ENCODE data around the gene GNRH2. TPM values are rescaled to one million over a fixed set of nuclear protein-coding genes. Genes with fewer than 3 reads are reported as not detected.
"Not testable (repeated sequence)": the region's sequence is repeated elsewhere in the genome, so short reads cannot be mapped to it uniquely, and the experiment has no call there.

GNRH2 gene
- total RNA-seq, 5 donors from 2014 or later (not counting 1 experiment from before 2014, with no cell fraction given), result 0.60 to 3.4 (median 1.8) TPM

GRCh38 chr20:3011752-3012151, 31.7 kb upstream of the GNRH2 start:
- Mint-ChIP-seq H3K4me1 (peaks cover 0 to 6% (median 3%) of the 10 kb centered on the region in 3 donors), H3K36me3 (peaks cover 40% of the 10 kb centered on the region), H3K9me3 (no peaks in the 10 kb centered on the region), H3K27ac (no peak overlapping the region), H3K27me3 (no peaks in the 10 kb centered on the region), H3K4me3 (no peak overlapping the region)
- no peak for DNase-seq
- ChIA-PET CTCF (no interaction called here), POLR2A (interaction anchor here in 1 of 2 donors (0.5 to 0.6 kb wide), 2 partner anchors 111 to 145 kb away, joined by 3 read pairs; no protein-coding TSS in a partner anchor)
- WGBS (ENCODE audit: insufficient coverage), result 38% methylated on average over 1 of the region's 3 CpGs
- Histone ChIP-seq H3K27ac (ENCODE audit: low read length) (no peak overlapping the region), H3K9me3 (no peaks in the 10 kb centered on the region), H3K4me3 (ENCODE audit: control insufficient read depth in 1 of 2, extremely low read depth in 1 of 2, low read length in 1 of 2) (no peak overlapping the region), H3K36me3 (ENCODE audit: control insufficient read depth in 2 of 2, extremely low read depth in 1 of 2, insufficient read depth in 1 of 2, low read length in 1 of 2) (peaks cover 8 to 54% of the 10 kb centered on the region in 2 donors), H3K4me1 (ENCODE audit: control insufficient read depth in 1 of 2, extremely low read depth in 1 of 2, insufficient read depth in 2 of 2, low read length in 2 of 2) (no peaks in the 10 kb centered on the region), H3K27me3 (replicated peaks in 1 of 2; ENCODE audit: control insufficient read depth in 2 of 2, extremely low read depth in 1 of 2, insufficient read depth in 2 of 2, low read length in 1 of 2) (no peaks in the 10 kb centered on the region)
- ATAC-seq (replicated peaks in 1 of 4), result no peak

- H3K36me3 ChIP-seq (ENCODE audit: control insufficient read depth in 2 of 2, extremely low read depth in 1 of 2, insufficient read depth in 1 of 2, low read length in 1 of 2), result peaks cover 16 to 43% of the 10 kb centered on the region in 2 donors
- H3K27ac ChIP-seq (ENCODE audit: low read length), result no peak overlapping the region
- Mint-ChIP-seq H3K27me3 (no peaks in the 10 kb centered on the region), H3K4me1 (peaks cover 0 to 6% (median 3%) of the 10 kb centered on the region in 3 donors), H3K27ac (no peak overlapping the region), H3K4me3 (no peak overlapping the region), H3K36me3 (peaks cover 37% of the 10 kb centered on the region), H3K9me3 (no peaks in the 10 kb centered on the region)
- no peaks in the 10 kb centered on the region for H3K27me3 ChIP-seq (replicated peaks in 1 of 2; ENCODE audit: control insufficient read depth in 2 of 2, extremely low read depth in 1 of 2, insufficient read depth in 2 of 2, low read length in 1 of 2)
- no peaks in the 10 kb centered on the region for H3K4me1 ChIP-seq (ENCODE audit: control insufficient read depth in 1 of 2, extremely low read depth in 1 of 2, insufficient read depth in 2 of 2, low read length in 2 of 2)
- ATAC-seq (replicated peaks in 1 of 4), result no peak
- CTCF ChIA-PET, result interaction anchor here in 1 of 2 donors (0.5 kb wide), 1 partner anchor 45 kb away, joined by 4 read pairs; no protein-coding TSS in a partner anchor
- 100% methylated on average over 1 of the region's 5 CpGs for WGBS (ENCODE audit: insufficient coverage)
- POLR2A ChIA-PET, result no interaction called here
- DNase-seq, result no peak
- no peaks in the 10 kb centered on the region for H3K9me3 ChIP-seq
- no peak overlapping the region for H3K4me3 ChIP-seq (ENCODE audit: control insufficient read depth in 1 of 2, extremely low read depth in 1 of 2, low read length in 1 of 2)
Observed at GRCh38 chr20:3013771-3014170, 29.7 kb upstream of the GNRH2 start.

GRCh38 chr20:3014179-3014578, 29.2 kb upstream of the GNRH2 start:
- peaks cover 33% of the 10 kb centered on the region for H3K36me3 Mint-ChIP-seq

GRCh38 chr20:3014662-3015061, 28.8 kb upstream of the GNRH2 start:
- peaks cover 16 to 37% of the 10 kb centered on the region in 2 donors for H3K36me3 ChIP-seq (ENCODE audit: control insufficient read depth in 2 of 2, extremely low read depth in 1 of 2, insufficient read depth in 1 of 2, low read length in 1 of 2)
- no peak overlapping the region for H3K27ac ChIP-seq (ENCODE audit: low read length)
- ChIA-PET POLR2A (no interaction called here), CTCF (no interaction called here)
- no peaks in the 10 kb centered on the region for H3K27me3 ChIP-seq (replicated peaks in 1 of 2; ENCODE audit: control insufficient read depth in 2 of 2, extremely low read depth in 1 of 2, insufficient read depth in 2 of 2, low read length in 1 of 2)
- Mint-ChIP-seq H3K27ac (no peak overlapping the region), H3K36me3 (peaks cover 28% of the 10 kb centered on the region), H3K4me3 (no peak overlapping the region), H3K4me1 (peaks cover 0 to 6% (median 3%) of the 10 kb centered on the region in 3 donors), H3K9me3 (no peaks in the 10 kb centered on the region), H3K27me3 (no peaks in the 10 kb centered on the region)
- no peak overlapping the region for H3K4me3 ChIP-seq (ENCODE audit: control insufficient read depth in 1 of 2, extremely low read depth in 1 of 2, low read length in 1 of 2)
- no peak for DNase-seq
- 90% methylated on average over 2 of the region's 3 CpGs for WGBS (ENCODE audit: insufficient coverage)
- no peaks in the 10 kb centered on the region for H3K4me1 ChIP-seq (ENCODE audit: control insufficient read depth in 1 of 2, extremely low read depth in 1 of 2, insufficient read depth in 2 of 2, low read length in 2 of 2)
- no peaks in the 10 kb centered on the region for H3K9me3 ChIP-seq
- no peak for ATAC-seq (replicated peaks in 1 of 4)

More at GRCh38 chr20:3014179-3014578, 29.2 kb upstream of the GNRH2 start:
- no peaks in the 10 kb centered on the region for H3K27me3 Mint-ChIP-seq
- no peak overlapping the region for H3K4me3 Mint-ChIP-seq
- WGBS (ENCODE audit: insufficient coverage), result 93% methylated on average over 4 of the region's 7 CpGs
- no peaks in the 10 kb centered on the region for H3K4me1 ChIP-seq (ENCODE audit: control insufficient read depth in 1 of 2, extremely low read depth in 1 of 2, insufficient read depth in 2 of 2, low read length in 2 of 2)
- no peak overlapping the region for H3K4me3 ChIP-seq (ENCODE audit: control insufficient read depth in 1 of 2, extremely low read depth in 1 of 2, low read length in 1 of 2)
- H3K9me3 Mint-ChIP-seq, result no peaks in the 10 kb centered on the region
- H3K9me3 ChIP-seq, result no peaks in the 10 kb centered on the region
- no peak overlapping the region for H3K27ac ChIP-seq (ENCODE audit: low read length)
- POLR2A ChIA-PET, result no interaction called here
- no peak for ATAC-seq (replicated peaks in 1 of 4)
- DNase-seq, result no peak
- H3K36me3 ChIP-seq (ENCODE audit: control insufficient read depth in 2 of 2, extremely low read depth in 1 of 2, insufficient read depth in 1 of 2, low read length in 1 of 2), result peaks cover 16 to 42% of the 10 kb centered on the region in 2 donors
- no peaks in the 10 kb centered on the region for H3K27me3 ChIP-seq (replicated peaks in 1 of 2; ENCODE audit: control insufficient read depth in 2 of 2, extremely low read depth in 1 of 2, insufficient read depth in 2 of 2, low read length in 1 of 2)
- H3K27ac Mint-ChIP-seq, result no peak overlapping the region
- H3K4me1 Mint-ChIP-seq, result peaks cover 0 to 6% (median 3%) of the 10 kb centered on the region in 3 donors
- CTCF ChIA-PET, result interaction anchor here in 1 of 2 donors (0.5 kb wide), 1 partner anchor 45 kb away, joined by 4 read pairs; no protein-coding TSS in a partner anchor

- H3K36me3 ChIP-seq (ENCODE audit: control insufficient read depth in 2 of 2, extremely low read depth in 1 of 2, insufficient read depth in 1 of 2, low read length in 1 of 2), result peaks cover 16 to 33% of the 10 kb centered on the region in 2 donors
- H3K4me3 ChIP-seq (ENCODE audit: control insufficient read depth in 1 of 2, extremely low read depth in 1 of 2, low read length in 1 of 2); H3K27ac ChIP-seq (ENCODE audit: low read length); H3K4me1 Mint-ChIP-seq; H3K27me3 Mint-ChIP-seq; ATAC-seq (replicated peaks in 1 of 4); H3K9me3 ChIP-seq; H3K4me3 Mint-ChIP-seq; H3K9me3 Mint-ChIP-seq; DNase-seq; POLR2A ChIA-PET; H3K4me1 ChIP-seq (ENCODE audit: control insufficient read depth in 1 of 2, extremely low read depth in 1 of 2, insufficient read depth in 2 of 2, low read length in 2 of 2); H3K27me3 ChIP-seq (replicated peaks in 1 of 2; ENCODE audit: control insufficient read depth in 2 of 2, extremely low read depth in 1 of 2, insufficient read depth in 2 of 2, low read length in 1 of 2); CTCF ChIA-PET; H3K27ac Mint-ChIP-seq: not testable (repeated sequence)
- WGBS (ENCODE audit: insufficient coverage), result no CpG with 5 or more reads among the region's 5 CpGs
- H3K36me3 Mint-ChIP-seq, result peaks cover 28% of the 10 kb centered on the region
Observed at GRCh38 chr20:3015302-3015701, 28.1 kb upstream of the GNRH2 start.

- no peak overlapping the region for H3K4me3 Mint-ChIP-seq
- no peak overlapping the region for H3K4me3 ChIP-seq (ENCODE audit: control insufficient read depth in 1 of 2, extremely low read depth in 1 of 2, low read length in 1 of 2)
- H3K9me3 ChIP-seq, result no peaks in the 10 kb centered on the region
- H3K4me1 ChIP-seq (ENCODE audit: control insufficient read depth in 1 of 2, extremely low read depth in 1 of 2, insufficient read depth in 2 of 2, low read length in 2 of 2), result no peaks in the 10 kb centered on the region
- no peaks in the 10 kb centered on the region for H3K4me1 Mint-ChIP-seq
- H3K9me3 Mint-ChIP-seq, result no peaks in the 10 kb centered on the region
- H3K36me3 Mint-ChIP-seq, result peaks cover 57% of the 10 kb centered on the region
- ATAC-seq (replicated peaks in 1 of 4) (no peak), DNase-seq (no peak)
- peaks cover 26 to 56% of the 10 kb centered on the region in 2 donors for H3K36me3 ChIP-seq (ENCODE audit: control insufficient read depth in 2 of 2, extremely low read depth in 1 of 2, insufficient read depth in 1 of 2, low read length in 1 of 2)
- ChIA-PET POLR2A (no interaction called here), CTCF (interaction anchor here in 1 of 2 donors (1.2 kb wide), 1 partner anchor 20 kb away, joined by 4 read pairs; no protein-coding TSS in a partner anchor)
- no peaks in the 10 kb centered on the region for H3K27me3 ChIP-seq (replicated peaks in 1 of 2; ENCODE audit: control insufficient read depth in 2 of 2, extremely low read depth in 1 of 2, insufficient read depth in 2 of 2, low read length in 1 of 2)
- no peak overlapping the region for H3K27ac ChIP-seq (ENCODE audit: low read length)
- H3K27ac Mint-ChIP-seq, result no peak overlapping the region
- 94% methylated on average over 4 of the region's 4 CpGs for WGBS (ENCODE audit: insufficient coverage)
- no peaks in the 10 kb centered on the region for H3K27me3 Mint-ChIP-seq
Observed at GRCh38 chr20:3021327-3021726, 22.1 kb upstream of the GNRH2 start.

- Mint-ChIP-seq H3K27ac (no peak overlapping the region), H3K4me1 (no peaks in the 10 kb centered on the region), H3K27me3 (no peaks in the 10 kb centered on the region), H3K9me3 (no peaks in the 10 kb centered on the region), H3K4me3 (no peak overlapping the region), H3K36me3 (peaks cover 59% of the 10 kb centered on the region)
- Histone ChIP-seq H3K27me3 (replicated peaks in 1 of 2; ENCODE audit: control insufficient read depth in 2 of 2, extremely low read depth in 1 of 2, insufficient read depth in 2 of 2, low read length in 1 of 2) (no peaks in the 10 kb centered on the region), H3K4me3 (ENCODE audit: control insufficient read depth in 1 of 2, extremely low read depth in 1 of 2, low read length in 1 of 2) (no peak overlapping the region), H3K9me3 (no peaks in the 10 kb centered on the region), H3K36me3 (ENCODE audit: control insufficient read depth in 2 of 2, extremely low read depth in 1 of 2, insufficient read depth in 1 of 2, low read length in 1 of 2) (peaks cover 26 to 61% of the 10 kb centered on the region in 2 donors), H3K27ac (ENCODE audit: low read length) (no peak overlapping the region), H3K4me1 (ENCODE audit: control insufficient read depth in 1 of 2, extremely low read depth in 1 of 2, insufficient read depth in 2 of 2, low read length in 2 of 2) (no peaks in the 10 kb centered on the region)
- ChIA-PET POLR2A (no interaction called here), CTCF (no interaction called here)
- 98% methylated on average over 5 of the region's 5 CpGs for WGBS (ENCODE audit: insufficient coverage)
- ATAC-seq (replicated peaks in 1 of 4) (no peak), DNase-seq (no peak)
Observed at GRCh38 chr20:3021777-3022176, 21.6 kb upstream of the GNRH2 start.

Measured in T-cell (primary cell).